Raji (cell line): ENCODE results near the gene TAF11.

Experiments
- POLR2A ChIP-seq: IDR thresholded peaks from 2 replicates; pipeline ENCODE4 v1.6.1; 2011; ENCODE audit warnings: low read depth, low read length, control low read depth; ENCODE audit not compliant: insufficient read depth

The TAF11 gene

DNA sequence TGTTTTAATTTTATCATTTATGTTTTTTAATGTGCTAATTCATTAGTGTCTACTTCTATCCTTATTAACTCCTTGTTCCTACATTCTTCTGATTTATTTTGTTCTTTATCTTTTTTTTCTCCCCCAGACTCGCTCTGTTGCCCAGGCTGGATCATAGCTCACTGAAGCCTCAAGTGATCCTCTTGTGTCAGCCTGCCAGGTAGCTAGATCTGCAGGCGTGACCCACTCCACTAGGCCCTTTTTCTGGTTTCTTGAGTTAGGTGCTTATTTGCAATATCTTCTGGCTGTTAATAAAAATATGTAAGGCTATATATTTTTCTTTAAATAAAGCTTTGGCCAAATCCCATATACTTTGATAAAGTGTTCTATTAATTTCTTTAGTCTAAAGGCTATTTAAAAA is 2.8 kb downstream of the TAF11 start:
- no peak for TF ChIP-seq POLR2A

DNA sequence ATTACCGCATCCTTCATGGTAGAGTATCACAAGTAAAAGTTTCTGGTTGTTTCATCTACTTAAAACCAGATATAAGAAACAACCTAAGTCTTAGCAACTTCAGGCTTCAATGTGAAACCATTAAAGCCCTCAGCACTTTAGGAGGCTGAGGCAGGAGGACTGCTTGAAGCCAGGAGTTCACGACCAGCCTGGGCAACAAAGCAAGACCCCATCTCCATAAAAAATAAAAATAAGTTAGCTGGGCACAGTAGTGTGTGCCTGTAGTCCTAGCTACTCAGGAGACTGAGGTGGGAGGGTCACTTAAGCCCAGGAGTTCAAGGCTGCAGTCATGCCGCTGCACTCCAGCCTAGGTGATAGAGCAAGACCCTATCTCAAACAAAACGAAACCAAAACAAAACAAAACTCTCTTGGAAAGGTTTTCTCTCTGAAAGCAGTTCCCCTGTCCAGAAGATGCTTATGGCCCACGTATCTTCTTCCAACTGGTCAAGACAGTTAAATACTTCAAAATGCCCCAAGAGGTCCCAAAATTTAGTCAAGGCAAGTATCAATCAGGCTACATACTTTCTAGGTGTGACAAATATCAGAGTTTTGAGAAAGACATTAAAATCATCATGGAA is 9.9 kb downstream of the TAF11 start:
- no peak for TF ChIP-seq POLR2A

DNA sequence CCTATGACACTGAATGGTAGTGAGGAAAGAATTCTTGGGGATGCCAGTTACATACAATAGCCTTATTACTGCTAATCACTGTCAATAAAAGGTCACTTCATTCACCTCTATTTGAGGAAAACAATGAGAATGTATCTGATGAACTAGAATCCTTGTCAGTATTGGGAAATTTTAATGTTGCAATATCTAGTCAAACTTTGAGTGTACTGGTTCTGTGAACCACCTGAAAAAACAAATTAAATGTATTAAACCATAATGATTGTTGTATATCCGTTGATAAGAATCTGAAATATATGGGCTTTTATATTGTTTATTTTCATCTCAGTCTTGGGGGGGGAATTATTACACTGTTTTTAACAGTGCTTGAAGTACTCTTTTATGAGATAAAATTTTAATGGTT is 10.6 kb downstream of the TAF11 start:
- TF ChIP-seq POLR2A = no peak

GRCh38 chr6:34876472-34876871 is 11.4 kb downstream of the TAF11 start:
- TF ChIP-seq POLR2A = no peak

GRCh38 chr6:34875292-34876213 is 12.3 kb downstream of the TAF11 start:
- TF ChIP-seq POLR2A = no peak

- no peak for TF ChIP-seq POLR2A
Observed at GRCh38 chr6:34872332-34872731, 15.5 kb downstream of the TAF11 start.

DNA sequence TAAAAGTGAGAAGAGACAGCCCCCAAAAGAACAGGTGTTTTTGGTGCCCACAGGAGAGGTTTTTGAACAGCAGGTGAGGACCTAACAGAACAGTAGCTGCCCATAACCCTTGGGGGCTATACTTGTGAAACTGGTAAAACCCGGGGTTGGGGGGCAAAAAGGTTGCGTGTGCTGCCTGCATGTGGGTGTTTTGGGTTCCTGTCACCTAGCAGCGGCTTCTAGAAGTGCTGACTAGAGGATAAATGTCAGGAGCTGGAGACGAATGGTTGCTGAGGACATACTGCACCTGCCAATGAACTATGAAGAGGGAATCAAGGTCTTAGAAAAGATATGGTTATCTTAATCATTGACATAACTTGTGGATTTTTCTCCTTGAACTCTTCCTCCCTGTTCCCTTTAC is 16.0 kb downstream of the TAF11 start:
- TF ChIP-seq POLR2A = no peak

DNA sequence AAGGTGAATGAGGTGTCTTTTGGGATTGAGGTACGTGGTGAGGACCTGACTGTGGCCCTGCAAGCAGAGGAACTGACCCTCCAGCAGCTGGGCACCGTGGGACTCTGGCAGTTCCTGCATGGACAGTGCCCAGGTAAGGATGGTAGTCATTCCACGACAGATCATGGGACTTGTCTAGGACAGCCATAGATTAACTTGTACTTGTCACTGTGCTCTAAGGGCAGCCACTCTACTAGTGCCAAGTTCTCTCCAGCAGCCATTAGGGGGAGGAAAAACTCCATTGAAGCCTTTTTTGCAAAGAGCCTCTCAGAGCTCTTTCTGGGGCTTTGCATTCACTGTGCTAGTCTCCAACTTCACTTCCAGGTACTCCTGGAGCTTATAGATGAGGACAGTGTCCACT is 20.4 kb downstream of the TAF11 start:
- no peak for TF ChIP-seq POLR2A

DNA sequence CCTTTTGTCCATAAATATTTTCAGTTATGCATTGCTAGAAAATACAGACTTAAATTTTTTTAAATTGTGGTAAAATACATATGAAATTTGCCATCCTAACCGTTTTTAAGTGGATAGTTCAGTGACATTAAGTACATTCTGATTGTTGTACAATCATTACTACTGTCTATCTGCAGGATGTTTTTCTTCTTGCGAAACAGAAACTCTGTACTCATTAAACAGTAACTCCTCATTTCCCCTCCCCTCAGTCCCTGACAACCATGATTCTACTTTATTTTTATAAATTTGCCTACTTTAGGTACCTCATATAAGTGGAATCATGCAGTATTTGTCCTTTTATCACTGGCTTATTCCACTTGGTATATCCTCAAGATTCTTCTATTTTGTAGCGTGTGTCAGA is 21.3 kb downstream of the TAF11 start:
- TF ChIP-seq POLR2A = no peak

- no peak for TF ChIP-seq POLR2A
Observed at GRCh38 chr6:34865107-34865506, 22.7 kb downstream of the TAF11 start.

GRCh38 chr6:34864007-34864406 is 23.8 kb downstream of the TAF11 start:
- TF ChIP-seq POLR2A = no peak

GRCh38 chr6:34860776-34861175 is 27.1 kb downstream of the TAF11 start:
- TF ChIP-seq POLR2A = no peak

DNA sequence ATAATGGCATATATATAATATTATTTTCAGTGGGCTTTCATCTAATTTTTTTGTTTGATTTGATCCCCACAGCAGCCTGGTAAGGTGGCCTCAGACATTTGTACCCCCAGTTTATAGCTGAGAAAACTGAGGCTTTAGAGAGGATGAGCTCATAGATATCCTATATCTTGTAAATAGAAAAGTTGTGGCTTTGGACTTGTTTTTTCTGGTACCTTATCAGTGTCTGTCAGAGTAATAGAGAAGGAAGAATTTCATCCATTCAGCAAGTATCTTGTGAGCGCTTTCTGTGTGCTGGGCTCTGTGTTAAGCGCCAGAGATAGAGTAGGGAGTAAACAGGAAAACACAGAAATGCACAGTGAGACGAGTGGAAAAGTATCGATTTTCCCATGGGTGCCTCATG is 27.9 kb downstream of the TAF11 start:
- no peak for TF ChIP-seq POLR2A

DNA sequence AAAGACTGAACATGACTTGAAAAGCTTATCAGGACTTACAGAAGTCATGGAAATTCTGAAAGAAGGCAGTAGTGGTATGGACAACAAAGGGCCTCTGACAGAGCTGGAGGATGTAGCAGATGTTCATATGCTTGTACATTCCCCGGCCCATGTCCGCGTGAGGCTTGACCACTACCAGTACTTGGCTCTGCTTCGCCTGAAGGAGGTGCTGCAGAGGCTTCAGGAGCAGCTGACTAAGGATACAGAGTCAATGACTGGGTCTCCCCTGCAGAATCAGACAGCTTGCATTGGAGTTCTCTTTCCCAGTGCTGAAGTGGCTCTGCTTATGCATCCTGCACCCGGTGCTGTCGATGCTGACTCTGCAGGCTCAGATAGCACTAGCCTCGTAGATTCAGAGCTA is 29.2 kb downstream of the TAF11 start:
- TF ChIP-seq POLR2A = no peak

- TF ChIP-seq POLR2A = no peak
Observed at GRCh38 chr6:34855463-34855862, 32.4 kb downstream of the TAF11 start.

- TF ChIP-seq POLR2A = no peak
Observed at GRCh38 chr6:34852406-34853085, 35.3 kb downstream of the TAF11 start.
